ENCODE measurements around the gene LRIG1.

LRIG1 gene

DNA sequence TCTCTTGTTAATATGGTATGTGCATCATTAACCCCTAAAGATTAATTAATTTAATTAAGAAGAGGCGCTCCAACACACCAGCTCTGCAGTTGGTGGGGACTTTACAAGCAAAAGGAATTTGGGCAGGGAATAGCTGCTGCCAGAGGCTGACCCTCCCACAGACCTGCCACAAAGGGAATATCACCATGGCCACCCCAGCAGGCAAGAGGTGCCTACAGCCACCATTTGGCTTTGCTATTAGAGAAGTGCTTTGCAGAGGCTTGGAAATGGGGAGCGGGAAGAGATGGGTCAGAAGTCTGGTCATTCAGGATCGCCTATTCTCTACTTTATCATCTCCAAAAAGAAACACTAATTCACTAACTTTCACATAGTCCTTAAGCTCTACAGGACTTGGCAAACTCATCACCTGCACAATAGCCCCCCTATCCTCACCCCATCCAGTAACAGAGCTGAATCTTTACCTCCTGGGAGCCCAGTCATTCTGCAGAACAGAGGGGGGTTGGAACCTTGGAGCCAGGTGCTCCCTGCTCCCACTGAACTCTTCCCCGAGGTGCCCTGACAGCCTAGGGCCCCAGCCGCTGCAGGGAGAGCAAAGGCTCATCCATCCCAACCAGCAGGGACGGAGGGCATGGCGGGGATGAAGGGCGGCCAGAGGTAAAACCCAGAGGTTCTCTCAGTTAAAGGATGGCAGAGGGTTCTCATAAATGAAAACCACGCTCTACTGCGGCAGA is 29.7 kb downstream of the LRIG1 start:
- no peak for DNase-seq (ENCODE audit: low spot score)

DNA sequence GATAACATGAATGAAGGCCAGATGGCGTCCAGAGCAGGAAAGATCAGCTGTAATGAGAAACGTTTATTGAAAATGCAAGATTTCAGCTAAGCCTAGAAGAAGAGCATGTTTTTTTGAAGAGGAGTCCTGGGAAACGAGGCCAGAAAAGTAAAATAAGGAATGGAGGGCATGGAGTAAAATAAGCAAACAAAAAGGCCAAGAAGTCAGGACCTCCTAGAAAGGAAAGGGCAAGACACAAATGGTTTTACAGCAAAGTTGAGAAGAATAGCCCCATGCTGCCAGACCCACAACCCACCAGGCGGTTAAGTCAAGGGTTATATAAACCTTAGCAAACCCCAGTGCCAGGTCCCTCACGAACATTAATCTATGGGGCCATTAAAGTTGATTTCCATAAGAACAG is 30.5 kb downstream of the LRIG1 start:
- DNase-seq (ENCODE audit: low spot score), result no peak

DNA sequence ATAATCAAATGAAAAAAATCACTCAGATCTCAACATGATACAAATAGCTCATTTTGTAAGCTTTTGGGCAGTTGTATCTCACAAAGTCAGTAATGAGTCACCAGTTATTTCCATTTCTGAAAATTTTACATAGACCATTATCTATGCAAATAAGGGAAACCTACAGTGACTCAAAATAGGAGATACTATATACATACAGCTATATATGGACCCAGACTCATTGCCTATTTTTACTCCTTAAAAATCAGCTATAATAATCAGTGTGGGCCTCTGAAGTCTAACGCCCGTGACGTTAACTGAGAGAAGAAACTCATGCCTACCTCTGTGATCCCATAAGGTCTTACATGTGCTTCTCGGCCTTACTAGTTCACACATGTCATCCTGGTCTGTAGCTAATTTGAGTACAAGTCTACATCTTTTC is 31.6 kb downstream of the LRIG1 start:
- no peak for DNase-seq (ENCODE audit: low spot score)

DNA sequence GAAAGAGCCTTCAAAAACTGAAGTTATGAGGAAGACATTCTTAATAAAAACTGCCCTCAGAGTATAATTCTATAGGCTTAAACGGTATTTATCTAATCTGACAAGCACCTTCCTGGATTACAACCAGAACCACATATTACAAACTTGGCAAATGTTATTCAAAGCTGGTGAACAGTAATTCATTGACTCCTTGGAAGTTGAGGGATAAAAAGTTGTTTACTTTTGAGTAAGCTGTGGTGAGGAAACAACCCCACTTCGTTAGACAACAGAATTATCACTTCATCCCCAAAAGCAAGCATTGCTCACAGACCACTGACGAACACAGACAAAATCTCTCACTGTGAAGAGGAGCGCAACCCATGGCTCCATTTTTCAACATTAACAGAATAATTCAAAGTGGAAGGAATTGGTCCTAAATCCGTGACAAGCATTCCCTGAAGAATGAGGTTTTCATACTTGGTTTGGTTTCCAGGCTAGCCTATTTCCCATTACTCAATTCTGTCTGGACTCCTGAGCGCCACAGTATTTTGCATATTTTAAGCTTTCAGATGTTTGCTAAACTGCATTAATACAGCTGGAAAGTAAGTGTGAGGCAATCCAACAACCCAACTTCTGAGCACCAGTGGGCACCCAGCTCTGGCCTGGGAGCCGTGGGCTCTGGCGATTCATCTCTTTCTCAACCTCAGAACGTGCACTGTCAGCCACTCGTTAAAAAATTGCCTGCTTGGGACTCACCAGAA is 32.7 kb downstream of the LRIG1 start:
- no peak for DNase-seq (ENCODE audit: low spot score)

DNA sequence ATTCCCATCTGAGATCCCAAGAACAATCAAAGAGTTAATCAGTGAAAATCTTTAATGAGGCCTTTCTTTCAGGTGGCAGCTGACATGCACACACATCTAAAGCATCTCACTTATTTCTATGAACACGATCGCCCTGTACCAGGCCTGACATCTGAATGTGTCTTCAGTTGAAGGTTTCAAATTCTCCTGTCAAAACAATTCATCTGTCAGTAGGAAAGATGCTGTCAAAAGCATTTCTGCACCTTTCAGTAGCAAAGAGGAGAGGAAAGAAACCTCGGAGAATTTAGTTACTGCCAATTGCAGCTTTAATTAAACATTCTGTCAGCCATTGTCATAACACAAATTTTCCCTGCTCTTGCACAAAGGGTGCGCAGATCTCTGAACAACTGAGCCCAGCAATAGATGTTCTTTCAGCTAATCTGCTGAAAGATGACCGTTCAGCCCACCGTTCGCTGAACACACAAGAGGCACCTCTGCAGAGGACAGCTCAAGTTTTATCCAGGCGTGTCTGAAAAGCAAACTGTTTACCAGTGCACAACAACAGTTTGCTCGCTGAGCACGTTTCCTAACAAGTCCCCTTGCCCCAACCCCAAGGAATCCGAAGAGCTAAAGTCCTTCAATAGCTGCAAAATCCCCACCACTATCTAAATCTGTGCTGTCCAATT is 34.1 kb downstream of the LRIG1 start:
- no peak for DNase-seq (ENCODE audit: low spot score)

DNA sequence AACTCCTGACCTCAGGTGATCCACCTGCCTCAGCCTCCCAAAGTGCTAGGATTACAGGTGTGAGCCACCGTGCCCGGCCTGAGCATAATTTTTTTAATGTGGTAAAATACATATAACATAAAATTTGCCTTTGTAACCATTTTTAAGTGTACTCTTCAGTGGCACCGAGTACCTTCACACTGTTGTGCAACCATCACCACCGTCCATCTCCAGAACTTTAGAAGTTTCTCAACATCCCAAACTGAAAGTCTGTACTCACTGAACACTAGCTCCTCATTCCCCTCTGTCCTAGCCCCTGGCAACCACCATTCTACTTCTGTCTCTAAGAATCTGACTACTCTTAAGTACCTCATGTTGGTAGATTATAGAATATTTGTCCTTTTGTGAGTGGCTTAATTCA is 35.2 kb downstream of the LRIG1 start:
- no peak for DNase-seq (ENCODE audit: low spot score)

DNA sequence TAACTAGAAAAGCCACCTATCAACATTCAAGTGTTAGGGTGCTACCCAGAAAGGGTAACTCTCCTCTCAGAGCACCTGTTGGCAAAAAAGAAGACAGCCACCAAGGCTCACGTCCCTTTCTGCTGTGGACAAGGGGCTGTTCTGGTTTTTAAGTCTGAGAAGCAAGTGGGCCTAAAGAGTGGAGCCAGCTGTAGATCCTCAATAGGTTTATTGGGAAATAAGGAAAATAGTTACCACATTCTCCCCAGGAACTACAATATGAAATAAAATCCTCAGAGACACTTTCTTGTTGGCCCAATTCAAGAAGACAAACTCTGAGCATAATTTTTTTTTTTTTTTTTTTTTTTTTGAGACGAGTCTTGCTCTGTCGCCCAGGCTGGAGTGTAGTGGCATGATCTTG is 35.8 kb downstream of the LRIG1 start:
- no peak for DNase-seq (ENCODE audit: low spot score)

DNA sequence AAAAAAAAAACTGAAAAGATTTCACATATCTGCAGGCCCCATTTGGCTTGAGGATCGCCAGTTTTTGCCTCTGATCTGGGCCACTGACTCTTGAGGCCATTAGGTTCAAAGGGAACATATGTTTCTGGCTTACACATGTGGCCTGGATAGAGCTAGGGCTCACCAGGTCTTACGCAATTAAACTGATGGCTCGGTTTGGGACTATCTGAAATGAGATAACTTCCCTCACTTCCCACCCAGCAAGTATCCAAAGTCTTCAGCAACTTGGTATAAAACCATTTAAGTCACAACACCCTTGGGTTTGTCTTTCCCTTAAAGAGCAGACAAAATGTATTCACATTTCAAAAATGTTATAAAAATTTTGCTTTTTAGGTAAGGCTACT is 36.3 kb downstream of the LRIG1 start:
- no peak for DNase-seq (ENCODE audit: low spot score)

DNA sequence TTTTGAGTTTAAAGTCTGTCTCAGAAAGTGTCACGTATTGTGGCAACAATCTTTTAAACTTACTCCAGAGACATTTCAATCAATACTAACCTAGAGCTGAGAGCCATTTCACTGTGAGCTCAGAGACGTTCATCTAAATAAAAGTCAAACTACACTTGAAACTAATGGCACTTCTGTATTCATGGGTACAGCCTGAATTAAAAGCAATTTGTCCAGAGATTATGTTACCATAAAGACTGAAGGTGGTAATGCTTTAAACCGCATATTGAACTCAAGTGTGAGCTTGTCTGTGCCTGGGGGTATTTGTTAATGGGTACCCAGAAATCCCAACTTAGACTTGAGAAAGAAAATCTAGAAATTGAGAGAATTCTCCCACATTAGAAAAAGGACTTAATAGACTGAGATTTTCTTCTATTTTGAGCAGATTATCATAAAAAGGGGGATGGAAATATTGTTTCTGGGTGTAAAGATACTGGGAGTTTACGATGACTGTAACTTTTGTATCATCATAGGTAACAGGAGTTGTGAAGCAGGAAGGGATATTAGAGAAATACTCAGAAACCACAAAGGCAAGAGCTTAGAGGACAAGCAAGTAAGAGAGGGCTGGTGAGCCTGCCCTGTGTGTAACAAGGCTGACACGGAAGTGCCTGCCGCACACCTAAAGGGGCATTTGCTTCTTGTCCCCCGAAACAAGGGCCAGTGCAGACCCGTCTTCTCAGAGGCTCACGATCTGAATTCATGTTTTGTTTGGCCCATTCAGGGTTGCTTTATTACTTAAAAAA is 36.9 kb downstream of the LRIG1 start:
- DNase-seq (ENCODE audit: low spot score), result no peak

DNA sequence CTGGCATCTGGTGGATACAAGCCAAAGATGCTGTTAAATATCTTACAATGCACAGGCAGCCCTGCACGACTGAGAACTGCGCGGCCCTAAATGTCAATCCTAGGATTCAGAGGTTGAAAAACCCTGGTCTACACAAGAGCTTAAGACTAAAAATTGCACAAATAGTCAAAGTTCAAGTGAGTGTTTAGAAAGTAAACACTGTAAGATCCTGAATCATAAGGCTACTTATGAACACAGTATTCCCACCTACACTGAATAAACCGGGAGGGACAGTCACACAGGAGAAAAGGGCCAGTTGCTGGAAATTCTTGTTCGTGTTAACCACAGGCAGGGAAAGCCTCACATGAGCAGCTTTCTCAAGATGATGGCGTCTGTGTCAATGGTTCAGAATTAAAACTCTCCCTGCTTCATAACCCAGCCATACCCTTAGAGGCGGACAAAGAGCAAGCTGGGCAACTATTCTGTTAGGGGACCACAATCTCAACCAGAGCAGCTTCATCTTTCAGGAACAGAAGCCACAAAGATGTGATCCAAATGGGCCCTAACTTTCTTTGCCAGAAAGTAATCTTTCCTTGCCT is 37.7 kb downstream of the LRIG1 start:
- no peak for DNase-seq (ENCODE audit: low spot score)

DNA sequence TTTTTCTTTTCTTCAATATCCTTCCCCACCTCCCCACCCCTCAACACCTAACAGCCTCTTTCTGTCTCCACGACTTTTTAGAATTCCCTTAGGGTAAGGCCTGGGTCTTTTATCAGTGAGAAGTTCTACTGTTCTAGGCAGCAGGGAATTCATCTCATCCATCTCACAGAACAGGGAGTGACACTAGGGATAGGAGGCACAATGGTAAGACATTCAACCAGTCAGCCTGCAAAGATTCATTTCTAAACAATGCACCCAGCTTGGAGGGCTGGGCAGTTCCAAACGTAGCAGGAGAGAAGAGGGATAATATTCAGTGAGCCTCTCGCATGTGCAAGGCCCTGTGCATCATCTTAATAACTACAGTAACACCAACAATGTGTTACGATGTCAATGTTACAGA is 43.6 kb downstream of the LRIG1 start:
- no peak for DNase-seq (ENCODE audit: low spot score)

DNA sequence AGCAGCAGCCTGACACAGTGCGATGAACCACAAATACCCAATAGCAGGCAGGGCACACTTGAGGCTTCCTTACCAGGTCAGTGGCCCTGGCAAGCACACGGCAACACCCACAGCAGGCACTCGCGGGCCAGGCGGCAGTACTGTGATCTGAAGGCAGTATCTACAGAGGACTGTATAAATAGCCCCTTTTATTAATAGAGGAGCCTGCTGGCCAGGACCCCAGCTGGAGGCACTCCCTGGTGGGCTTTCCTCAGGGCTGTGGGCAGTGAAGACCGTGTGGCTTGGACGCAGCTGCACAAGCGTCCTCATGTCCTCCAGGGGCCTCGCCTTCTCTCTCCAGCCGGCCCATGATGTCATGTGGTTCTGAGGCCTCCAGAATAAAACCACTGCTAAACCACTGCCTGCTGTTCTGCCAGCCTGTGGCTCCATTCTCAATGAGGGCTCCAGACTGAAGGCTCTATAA is 44.1 kb downstream of the LRIG1 start:
- no peak for DNase-seq (ENCODE audit: low spot score)

DNA sequence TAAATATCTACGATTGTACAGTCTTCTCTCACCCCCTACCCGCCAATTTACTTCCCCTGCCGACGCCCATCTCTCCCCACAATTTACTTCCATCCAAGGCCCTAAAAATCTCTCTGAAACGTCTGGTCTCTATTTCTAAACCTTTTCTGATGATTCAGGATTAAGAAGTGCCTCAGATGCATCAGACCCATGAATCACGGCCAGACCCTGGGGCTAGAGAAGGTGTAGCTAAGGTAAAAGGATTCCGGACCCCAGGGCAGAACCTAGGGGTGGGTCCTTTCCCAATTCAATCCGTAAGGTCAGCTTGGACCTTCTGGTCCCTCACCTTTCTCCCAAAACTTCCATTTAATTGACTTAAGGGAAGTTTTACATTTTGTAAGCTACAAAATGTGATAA is 46.4 kb downstream of the LRIG1 start:
- DNase-seq (ENCODE audit: low spot score), result no peak

DNA sequence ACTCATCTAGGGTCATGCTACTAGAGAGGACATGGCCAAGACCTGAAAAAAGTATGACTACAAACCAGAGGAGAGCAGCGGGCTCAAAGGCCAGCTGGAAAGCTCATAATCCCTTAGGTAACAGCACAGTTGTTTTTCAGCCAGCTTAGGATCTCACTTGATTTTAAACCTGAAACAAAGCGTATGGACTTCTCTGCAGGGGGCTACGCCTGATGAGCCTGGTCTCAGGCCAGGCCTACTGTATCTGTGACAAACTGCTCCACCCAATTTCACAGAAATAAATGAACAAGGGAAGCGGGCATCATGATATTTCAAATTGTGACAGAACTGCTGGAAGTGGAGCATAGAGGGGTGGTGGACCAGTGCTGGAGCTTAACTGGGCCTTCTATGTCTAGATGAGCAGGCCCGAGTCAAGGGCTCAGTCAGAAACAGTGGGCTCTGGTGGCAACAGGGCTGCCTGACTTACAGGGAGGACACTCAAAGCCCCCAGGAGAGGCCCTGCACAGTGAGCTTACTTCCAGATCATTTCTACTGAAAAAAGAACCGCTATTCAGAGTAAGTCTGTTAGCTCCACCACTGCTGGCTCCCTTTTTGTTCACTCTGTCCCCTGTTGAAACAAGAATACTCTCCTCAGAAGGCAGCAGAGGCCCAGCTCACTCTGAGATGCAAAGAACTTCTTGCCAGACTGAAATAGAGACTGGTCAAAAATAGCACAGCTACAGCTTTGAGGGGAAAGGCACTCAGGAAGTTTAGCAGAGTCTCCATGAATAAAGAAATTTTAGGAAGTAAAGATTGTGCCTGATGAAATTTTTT is 47.0 kb downstream of the LRIG1 start:
- no peak for DNase-seq (ENCODE audit: low spot score)

DNA sequence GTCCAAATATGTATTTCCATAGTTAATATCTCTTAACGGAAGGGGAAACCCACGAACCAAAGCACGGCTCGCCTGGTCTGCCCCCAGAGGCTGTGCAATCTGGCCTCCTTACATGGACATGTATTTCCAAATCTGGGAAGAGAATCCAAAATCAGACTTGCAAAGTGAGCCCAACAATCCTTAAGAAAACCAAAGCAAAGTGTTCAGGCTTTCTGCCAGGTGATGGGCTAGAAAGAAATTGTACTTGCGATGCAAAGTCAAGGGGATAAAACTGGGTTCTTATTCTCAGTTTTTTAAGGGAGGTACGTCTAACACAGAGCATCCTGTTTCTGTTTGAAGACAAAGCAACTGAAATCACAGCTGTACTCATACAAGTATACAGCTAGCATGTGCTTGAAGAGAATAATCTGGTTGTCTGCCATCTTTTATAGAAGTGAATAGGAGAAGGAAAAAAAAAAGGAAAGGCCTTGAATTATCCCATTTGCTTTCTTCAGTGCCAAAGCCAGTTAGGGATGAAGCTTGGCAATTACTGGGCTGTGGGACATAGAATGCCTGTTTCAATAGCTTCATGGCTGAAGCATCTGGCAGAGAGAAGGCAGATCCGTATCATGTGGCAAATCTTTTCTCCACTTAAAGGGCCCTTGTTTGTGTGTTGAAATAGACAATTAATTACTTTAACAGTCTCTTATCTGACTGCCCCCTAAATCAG is 48.4 kb downstream of the LRIG1 start:
- no peak for DNase-seq (ENCODE audit: low spot score)

DNA sequence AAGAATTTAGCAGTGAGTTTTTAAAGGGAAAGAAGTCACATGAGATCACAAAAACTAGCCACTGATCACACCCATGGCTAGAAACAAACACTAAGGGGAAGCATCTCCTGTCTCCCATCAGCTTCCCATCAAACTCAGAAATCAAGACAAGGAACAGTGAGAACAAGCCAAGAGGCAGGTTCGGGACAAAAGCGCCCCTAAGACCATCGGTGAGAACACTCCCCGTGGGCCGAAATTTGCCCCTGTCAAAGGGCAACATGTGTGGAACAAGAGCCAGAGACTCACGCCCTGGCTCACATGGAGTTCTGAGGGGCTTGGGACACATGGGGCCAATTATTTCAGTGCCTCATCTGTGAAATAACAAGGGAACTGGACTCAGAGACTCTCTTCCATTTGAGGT is 49.1 kb downstream of the LRIG1 start:
- no peak for DNase-seq (ENCODE audit: low spot score)

DNA sequence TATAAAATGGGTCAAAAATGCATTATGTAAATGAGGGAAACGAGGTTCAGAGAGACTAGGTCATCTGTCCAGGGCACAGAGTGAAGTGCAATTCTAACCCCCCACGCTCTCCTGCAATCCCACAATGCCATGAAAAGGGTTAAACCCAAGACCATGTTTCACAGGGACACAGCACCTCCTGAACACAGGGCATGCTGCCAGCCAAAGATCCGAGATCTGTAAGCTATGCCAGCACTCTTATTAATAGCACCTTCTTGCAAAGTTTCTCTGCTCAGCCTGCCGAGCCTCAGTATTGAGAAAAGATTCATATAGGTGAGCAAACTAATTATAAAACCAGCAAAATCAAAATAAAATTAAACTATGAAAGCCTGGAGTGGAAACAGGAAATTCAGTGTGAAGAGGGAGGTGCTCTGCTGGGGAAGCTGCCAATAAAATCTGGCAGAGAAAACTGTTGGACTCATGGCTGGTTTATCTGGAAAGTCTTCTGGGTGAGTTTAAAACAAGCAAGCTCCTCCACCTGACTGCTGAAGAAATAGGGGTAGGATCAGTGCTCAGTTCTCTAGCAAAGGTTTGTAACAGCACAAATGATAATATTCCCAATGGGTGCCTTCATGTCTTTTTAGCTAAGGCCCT is 50.3 kb downstream of the LRIG1 start:
- DNase-seq (ENCODE audit: low spot score), result no peak

DNA sequence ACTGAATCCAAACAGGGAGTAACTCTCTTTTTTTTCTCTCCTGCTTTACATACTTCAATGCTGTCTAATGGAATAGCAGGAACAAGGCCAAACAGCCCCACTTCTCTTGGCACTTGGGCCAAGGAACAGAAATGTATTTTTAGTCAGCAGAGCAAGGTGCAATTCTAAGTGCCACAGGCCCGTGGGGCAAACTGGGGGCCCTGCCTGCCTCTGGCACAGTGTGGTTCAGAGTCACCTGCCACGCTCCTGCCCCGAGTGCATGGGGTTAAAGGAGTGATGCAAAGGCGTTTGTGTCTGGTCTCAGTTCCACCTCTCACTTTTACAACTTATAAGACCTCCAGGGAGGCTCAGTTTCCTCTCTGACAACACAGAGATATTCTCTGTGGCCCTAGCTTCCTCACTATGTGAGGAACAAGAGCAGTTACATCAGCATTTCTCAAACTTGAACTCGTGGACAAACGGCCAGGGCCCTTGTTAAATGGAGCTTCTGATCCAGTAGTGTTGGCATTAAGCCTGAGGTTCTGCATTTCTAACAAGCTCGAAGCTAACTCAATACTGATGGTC is 51.3 kb downstream of the LRIG1 start:
- DNase-seq (ENCODE audit: low spot score), result no peak

DNA sequence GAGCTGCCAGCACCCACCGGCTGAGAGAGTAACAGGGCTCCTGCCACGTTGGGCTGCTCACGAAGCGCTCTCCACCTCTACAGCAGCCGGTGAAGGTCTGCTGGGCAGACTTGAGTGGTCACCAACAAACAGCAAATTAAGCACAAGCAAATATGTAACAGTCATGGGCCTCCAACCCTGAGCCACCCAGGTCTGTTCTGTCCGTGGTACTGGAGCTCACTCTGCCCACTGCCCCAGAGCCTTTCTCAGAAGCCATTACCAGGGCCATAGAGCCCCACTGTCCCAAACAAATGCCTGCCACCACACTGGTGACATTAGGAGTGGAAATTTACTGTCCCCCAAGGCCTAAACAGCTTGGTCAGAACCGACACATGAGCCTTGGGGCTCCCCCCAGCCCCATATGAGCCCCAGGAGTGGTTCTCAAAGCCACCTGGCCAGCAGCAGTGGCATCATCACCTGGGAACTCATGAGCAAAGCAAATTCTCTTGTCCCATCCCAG is 56.6 kb downstream of the LRIG1 start:
- DNase-seq (ENCODE audit: low spot score), result no peak
